Coronary artery (tissue), 2 donors: ENCODE measurements around the gene PXMP4.

ENCODE experiments used
- DNase-seq: peaks from one replicate; pipeline ENCODE4 v3.0.0-alpha.2; 2017; ENCODE audit warnings: low spot score
- H3K27ac ChIP-seq, 2 donors: fragments of 200-600 bp; sonication (generic); one replicate each; pipeline ENCODE4 v1.5.1; 2016 to 2019
- H3K4me3 ChIP-seq: fragments of 200-600 bp; sonication (generic); 2 replicates; pipeline ENCODE4 v1.5.1; 2016; ENCODE audit warnings: mild to moderate bottlenecking, moderate library complexity
- CTCF ChIP-seq: fragments of 200-600 bp; sonication (generic); IDR thresholded peaks from one replicate; pipeline ENCODE4 v1.5.1; 2019; ENCODE audit warnings: antibody characterized with exemption

The PXMP4 gene

GRCh38 chr20:33727115-33727479, 7.0 kb upstream of the PXMP4 start:
- no peak overlapping the region for H3K4me3 ChIP-seq
- no peak for TF ChIP-seq CTCF
- no peak overlapping the region for H3K27ac ChIP-seq
- DNase-seq: no peak

GRCh38 chr20:33725607-33726264, 5.6 kb upstream of the PXMP4 start:
- DNase-seq: no peak
- TF ChIP-seq CTCF: no peak
- no peak overlapping the region for H3K4me3 ChIP-seq
- H3K27ac ChIP-seq: no peak overlapping the region

GRCh38 chr20:33724439-33725094, 4.5 kb upstream of the PXMP4 start:
- Histone ChIP-seq H3K27ac (no peak overlapping the region), H3K4me3 (no peak overlapping the region)
- no peak for TF ChIP-seq CTCF
- no peak for DNase-seq

- no peak for DNase-seq
Measured at GRCh38 chr20:33721391-33722140, 1.5 kb upstream of the PXMP4 start.

GRCh38 chr20:33719277-33719988, 677 bp downstream of the PXMP4 start:
- DNase-seq: no peak
- H3K4me3 ChIP-seq: peak overlapping the region; percentile 93
- no peak for TF ChIP-seq CTCF
- peak overlapping the region; percentile 39 to 83 for H3K27ac ChIP-seq

More at GRCh38 chr20:33721391-33722140, 1.5 kb upstream of the PXMP4 start:
- TF ChIP-seq CTCF: no peak
- Histone ChIP-seq H3K27ac (no peak overlapping the region), H3K4me3 (no peak overlapping the region)

GRCh38 chr20:33716498-33716897, 3.6 kb downstream of the PXMP4 start:
- Histone ChIP-seq H3K4me3 (no peak overlapping the region), H3K27ac (no peak overlapping the region)
- DNase-seq: no peak
- no peak for TF ChIP-seq CTCF
